Suppressor macrophage treated with lipopolysaccharide for 1 hour (primary cell): ENCODE results near the gene MESP1.

Experiments used
- DNase-seq, 3 donors: peaks; one replicate each; pipeline ENCODE4 v3.0.0-alpha.2; 2020 to 2022

Gene MESP1

GRCh38 chr15:89704411-89704810, 46.6 kb downstream of the MESP1 start:
- no peak for DNase-seq
